IMR-90 (cell line): Measurements from ENCODE around the gene KHDRBS1. TPM values are rescaled to one million over a fixed set of nuclear protein-coding genes. Genes with fewer than 3 reads are reported as not detected.

Experiments
- ATAC-seq: fragments of 200-7000 bp; cut with Tn5 transposase; 2 replicates; pipeline ENCODE4 v1.9.1; 2020; ENCODE audit warnings: low read depth, mild to moderate bottlenecking, moderate library complexity
- BruUV-seq: library from RNA; stranded (reverse); fragments of 400-500 nt; replicated peaks from 2 replicates; lab custom pipeline; 2021; lab: Mats Ljungman, UMichigan
- CTCF ChIA-PET: fragments of 300-600 bp; formaldehyde crosslinking; extraction: SDS; loops from one replicate; lab custom pipeline; 2021; ENCODE audit warnings: antibody characterized with exemption; lab: Yijun Ruan, JAX
- POLR2A ChIA-PET: fragments of 300-600 bp; sonication (Branson Sonifier 250); formaldehyde crosslinking; loops from one replicate; lab custom pipeline; 2022; ENCODE audit warnings: antibody characterized with exemption; ENCODE audit not compliant: unreplicated experiment; lab: Charles Lee
- DNase-seq: peaks from one replicate; pipeline ENCODE4 v3.0.0; 2013
- H2AFZ ChIP-seq: replicated peaks from 2 replicates; pipeline ENCODE3; 2013; ENCODE audit warnings: low read length, mild to moderate bottlenecking; ENCODE audit not compliant: poor library complexity
- H2AK5ac ChIP-seq: 2 replicates; pipeline ENCODE4 v1.6.1; 2013; ENCODE audit warnings: low read depth, low read length, inconsistent platforms
- H2AK9ac ChIP-seq: replicated peaks from 2 replicates; pipeline ENCODE3; 2013; ENCODE audit warnings: mild to moderate bottlenecking, low read depth, low read length, moderate library complexity; ENCODE audit not compliant: poor library complexity
- H2BK120ac ChIP-seq: 2 replicates; pipeline ENCODE4 v1.6.1; 2013; ENCODE audit warnings: low read depth, low read length, inconsistent platforms
- H2BK15ac ChIP-seq: 3 replicates; pipeline ENCODE4 v1.6.1; 2013; ENCODE audit warnings: low read depth, low read length, inconsistent platforms
- H2BK20ac ChIP-seq: 2 replicates; pipeline ENCODE4 v1.6.1; 2013; ENCODE audit warnings: low read depth, mild to moderate bottlenecking, inconsistent platforms, low read length, moderate library complexity
- H2BK5ac ChIP-seq: 2 replicates; pipeline ENCODE4 v1.6.1; 2013; ENCODE audit warnings: mild to moderate bottlenecking, low read depth, low read length, inconsistent platforms; ENCODE audit not compliant: poor library complexity, severe bottlenecking
- H3K14ac ChIP-seq: replicated peaks from 2 replicates; pipeline ENCODE4 v1.6.1; 2013; ENCODE audit warnings: low read depth, low read length, inconsistent platforms
- H3K18ac ChIP-seq: 2 replicates; pipeline ENCODE4 v1.6.1; 2013; ENCODE audit warnings: low read depth, low read length, control low read depth
- H3K23ac ChIP-seq: 2 replicates; pipeline ENCODE4 v1.6.1; 2013; ENCODE audit warnings: low read depth, low read length, inconsistent platforms
- H3K27ac ChIP-seq: 2 replicates; pipeline ENCODE4 v1.5.1; 2013; ENCODE audit warnings: mild to moderate bottlenecking, control low read depth, low read length; ENCODE audit not compliant: insufficient read depth
- H3K27me3 ChIP-seq: 2 replicates; pipeline ENCODE4 v1.6.1; 2013; ENCODE audit warnings: low read length; ENCODE audit not compliant: control insufficient read depth, insufficient read depth
- H3K36me3 ChIP-seq: 2 replicates; pipeline ENCODE4 v1.6.1; 2013; ENCODE audit warnings: low read length, mixed read lengths; ENCODE audit not compliant: control insufficient read depth, insufficient read depth
- H3K4ac ChIP-seq: 2 replicates; pipeline ENCODE4 v1.6.1; 2013; ENCODE audit warnings: low read depth, low read length, inconsistent platforms
- H3K4me1 ChIP-seq: 2 replicates; pipeline ENCODE4 v1.6.1; 2013; ENCODE audit warnings: low read length, mixed read lengths; ENCODE audit not compliant: control insufficient read depth, insufficient read depth
- H3K4me2 ChIP-seq: 2 replicates; pipeline ENCODE4 v1.6.1; 2013; ENCODE audit warnings: low read depth, mild to moderate bottlenecking, control low read depth, low read length, moderate library complexity
- H3K4me3 ChIP-seq: 2 replicates; pipeline ENCODE4 v1.5.1; 2013; ENCODE audit warnings: low read depth, mild to moderate bottlenecking, control low read depth, low read length, moderate library complexity; ENCODE audit not compliant: insufficient read depth
- H3K56ac ChIP-seq: 2 replicates; pipeline ENCODE4 v1.6.1; 2013; ENCODE audit warnings: low read length, inconsistent platforms; ENCODE audit not compliant: insufficient read depth; ENCODE audit errors: extremely low read depth
- H3K79me1 ChIP-seq, 2 experiments: 2 replicates each; pipeline ENCODE4 v1.6.1; 2013; ENCODE audit warnings: low read length in 2 of 2, inconsistent platforms in 1 of 2, low read depth in 1 of 2
- H3K9ac ChIP-seq: 2 replicates; pipeline ENCODE4 v1.6.1; 2013; ENCODE audit warnings: low read depth, low read length, control low read depth
- H3K9me1 ChIP-seq: 2 replicates; pipeline ENCODE4 v1.6.1; 2013; ENCODE audit warnings: low read length, inconsistent platforms; ENCODE audit not compliant: insufficient read depth
- H3K9me3 ChIP-seq: 2 replicates; pipeline ENCODE4 v1.6.1; 2013; ENCODE audit warnings: low read length; ENCODE audit not compliant: control insufficient read depth, insufficient read depth
- H4K20me1 ChIP-seq: 2 replicates; pipeline ENCODE4 v1.6.1; 2013; ENCODE audit warnings: low read length, inconsistent platforms; ENCODE audit not compliant: insufficient read depth
- H4K5ac ChIP-seq: 2 replicates; pipeline ENCODE4 v1.6.1; 2013; ENCODE audit warnings: mild to moderate bottlenecking, low read depth, low read length, control low read depth
- H4K8ac ChIP-seq, 2 experiments: 2 replicates each; pipeline ENCODE4 v1.6.1; 2013; ENCODE audit warnings: low read depth in 2 of 2, low read length in 2 of 2, control low read depth in 1 of 2, inconsistent platforms in 1 of 2
- H4K91ac ChIP-seq: 2 replicates; pipeline ENCODE4 v1.6.1; 2013; ENCODE audit warnings: low read depth, low read length, inconsistent platforms; ENCODE audit not compliant: insufficient read depth
- BHLHE40 ChIP-seq: fragments of 150-350 bp; IDR thresholded peaks from 2 replicates; pipeline ENCODE4 v1.6.1; 2016; ENCODE audit warnings: mild to moderate bottlenecking, low read depth, low read length
- CTCF ChIP-seq: conservative IDR thresholded peaks from 2 replicates; pipeline ENCODE4 v1.5.1; 2012; ENCODE audit warnings: mild to moderate bottlenecking, low read depth, low read length, improper control_type of control experiment
- ELK1 ChIP-seq: fragments of 150-350 bp; IDR thresholded peaks from 2 replicates; pipeline ENCODE4 v1.6.1; 2016; ENCODE audit warnings: low read depth, mild to moderate bottlenecking, low read length, moderate library complexity, borderline replicate concordance
- FOS ChIP-seq: fragments of 150-350 bp; IDR thresholded peaks from 2 replicates; pipeline ENCODE4 v1.6.1; 2016; ENCODE audit warnings: low read depth, low read length
- MAFK ChIP-seq: IDR thresholded peaks from 2 replicates; pipeline ENCODE4 v1.6.1; 2012; ENCODE audit warnings: low read depth, low read length, improper control_type of control experiment
- MAZ ChIP-seq: IDR thresholded peaks from 2 replicates; pipeline ENCODE4 v1.6.1; 2012; ENCODE audit warnings: low read depth, mild to moderate bottlenecking, low read length, improper control_type of control experiment, moderate library complexity, borderline replicate concordance
- MXI1 ChIP-seq: IDR thresholded peaks from 2 replicates; pipeline ENCODE4 v1.6.1; 2012; ENCODE audit warnings: low read depth, mild to moderate bottlenecking, low read length, moderate library complexity, borderline replicate concordance
- NFE2L2 ChIP-seq: fragments of 150-350 bp; IDR thresholded peaks from 2 replicates; pipeline ENCODE4 v1.6.1; 2016; ENCODE audit warnings: low read depth, mild to moderate bottlenecking, low read length
- POLR2A ChIP-seq: IDR thresholded peaks from 2 replicates; pipeline ENCODE4 v1.6.1; 2012; ENCODE audit warnings: mild to moderate bottlenecking, low read depth, low read length
- RAD21 ChIP-seq: IDR thresholded peaks from 2 replicates; pipeline ENCODE4 v1.6.1; 2012; ENCODE audit warnings: low read length, improper control_type of control experiment
- RFX5 ChIP-seq: IDR thresholded peaks from 2 replicates; pipeline ENCODE4 v1.8.0; 2012; ENCODE audit warnings: low read depth, mild to moderate bottlenecking, low read length, moderate library complexity
- SMC3 ChIP-seq: fragments of 150-350 bp; IDR thresholded peaks from 2 replicates; pipeline ENCODE4 v1.6.1; 2016; ENCODE audit warnings: low read depth, mild to moderate bottlenecking, antibody characterized with exemption, low read length, moderate library complexity
- WGBS, 2 experiments: methylation state at CpG; one replicate each; pipeline versions ENCODE4 v1.1.5 to v1.1.7; 2013; ENCODE audit warnings: missing lambda C conversion rate in 2 of 2; ENCODE audit not compliant: insufficient read length in 1 of 2; ENCODE audit errors: extremely low coverage in 2 of 2; 5-methylcytosine and 5-hydroxymethylcytosine counted together
- dilution Hi-C: fragments of 300-500 bp; cut with HindIII; formaldehyde crosslinking; loops from one replicate; pipeline ENCODE4 v1.14.3; 2018; ENCODE audit warnings: low sequenced_read_pairs; ENCODE audit not compliant: unreplicated experiment
- in situ Hi-C: fragments of 300-500 bp; cut with MboI; formaldehyde crosslinking; loops from 3 replicates; pipeline ENCODE4 v1.14.3; 2019; ENCODE audit warnings: low sequenced_read_pairs, inconsistent platforms, mixed read lengths
- intact Hi-C: fragments of 100-400 bp; cut with micrococcal nuclease; formaldehyde crosslinking; loops from 2 replicates; pipeline ENCODE4 v1.10.0; 2022
- polyA plus RNA-seq, 3 experiments: library from polyadenylated mRNA; depleted of rRNA; stranded (reverse); fragments of >200 nt; gene quantifications; 2 replicates each; pipeline ENCODE4 v1.2.3, GENCODE V29; 2012; ENCODE audit warnings: low replicate concordance in 1 of 3
- total RNA-seq: library from RNA; depleted of rRNA; stranded (reverse); fragments of >200 nt; gene quantifications from 2 replicates; pipeline ENCODE4 v1.2.3, GENCODE V29; 2012

The KHDRBS1 gene
- total and polyA plus RNA-seq, 2 of the 4 experiments (the other 2 are of a cell fraction), result 33.7 to 67.6 TPM

GRCh38 chr1:32062867-32063230 is 49.2 kb downstream of the KHDRBS1 start (continued):
- no peak for TF ChIP-seq ELK1

GRCh38 chr1:32063261-32063681 is 49.6 kb downstream of the KHDRBS1 start:
- H3K14ac ChIP-seq, result peak overlapping the region; percentile 69
- H3K79me1 ChIP-seq, result peaks cover 6 to 51% of the 10 kb centered on the region in 2 experiments; a peak in 3 of 4 replicates
- no peak overlapping the region for H2AFZ ChIP-seq
- H3K56ac ChIP-seq, result no peak overlapping the region
- peaks cover 28% of the 10 kb centered on the region for H4K20me1 ChIP-seq
- peak overlapping the region; percentile 44; the same call in 1 of the 2 replicates for H2BK20ac ChIP-seq
- ChIA-PET CTCF (interaction anchor here (0.6 to 1.7 kb wide), 6 partner anchors 9 to 128 kb away, joined by 4 to 8 read pairs (median 5); partner anchors contain the start of genes KHDRBS1 and TMEM39B), POLR2A (interaction anchor here (0.6 to 1.0 kb wide), 2 partner anchors 8 to 161 kb away, joined by 3 to 6 read pairs; no protein-coding TSS in a partner anchor)
- peak overlapping the region; percentile 60; the same call in 1 of the 2 replicates for H3K23ac ChIP-seq
- no peaks in the 10 kb centered on the region for H3K27me3 ChIP-seq
- peak overlapping the region; percentile 60 for H3K27ac ChIP-seq
- H3K36me3 ChIP-seq, result peaks cover 34% of the 10 kb centered on the region
- DNase-seq, result peak; percentile 76
- peak overlapping the region; percentile 39 for H2BK120ac ChIP-seq
- H3K4me3 ChIP-seq, result no peak overlapping the region
- peak overlapping the region in 1 of 2 experiments; percentile 72; a peak in 2 of 4 replicates for H4K8ac ChIP-seq
- peak; percentile 64 for ATAC-seq
- dilution Hi-C loops (no loop called here), in situ Hi-C loops (no loop called here), intact Hi-C loops (loop anchor here (1.0 to 10.0 kb wide), 5 partner anchors 86 to 301 kb away; no protein-coding TSS in a partner anchor)
- H3K4me2 ChIP-seq, result no peak overlapping the region
- H3K9me1 ChIP-seq, result peaks cover 17% of the 10 kb centered on the region
- WGBS, 2 experiments, result no CpG with 5 or more reads among the region's 1 CpG
- H4K5ac ChIP-seq, result peak overlapping the region; percentile 17; the same call in 1 of the 2 replicates
- peak overlapping the region; percentile 22; the same call in 1 of the 3 replicates for H2BK15ac ChIP-seq
- no peaks in the 10 kb centered on the region for H3K9me3 ChIP-seq
- H3K4me1 ChIP-seq, result peaks cover 14% of the 10 kb centered on the region
- no TSS peak for BruUV-seq
- peak overlapping the region; percentile 98 for H2AK9ac ChIP-seq
- H3K9ac ChIP-seq, result peak overlapping the region; percentile 22; the same call in 1 of the 2 replicates
- peak overlapping the region; percentile 86 for H3K4ac ChIP-seq
- peak overlapping the region; percentile 81 for H2BK5ac ChIP-seq
- peak overlapping the region; percentile 91 for H2AK5ac ChIP-seq
- H4K91ac ChIP-seq, result peak overlapping the region; percentile 30; the same call in 1 of the 2 replicates
- no peak overlapping the region for H3K18ac ChIP-seq
- no peak for TF ChIP-seq BHLHE40
- no peak for TF ChIP-seq MAZ
- TF ChIP-seq POLR2A, result no peak
- peak; percentile 78 for TF ChIP-seq RAD21
- TF ChIP-seq CTCF, result peak; percentile 70
- no peak for TF ChIP-seq RFX5
- TF ChIP-seq SMC3, result peak; percentile 68
- TF ChIP-seq FOS, result no peak
- TF ChIP-seq NFE2L2, result no peak
- TF ChIP-seq MXI1, result no peak
- TF ChIP-seq ELK1, result no peak
- 0 out of 2 replicates have a peak, but pooled peaks have one; percentile 7 for TF ChIP-seq MAFK
